ENCODE data around the gene MPZ. TPM values are rescaled to one million over a fixed set of nuclear protein-coding genes. Genes with fewer than 3 reads are reported as not detected.

Gene MPZ
- total RNA-seq, 2 experiments from 2014 or later: 2.3 to 2.6 TPM

DNA sequence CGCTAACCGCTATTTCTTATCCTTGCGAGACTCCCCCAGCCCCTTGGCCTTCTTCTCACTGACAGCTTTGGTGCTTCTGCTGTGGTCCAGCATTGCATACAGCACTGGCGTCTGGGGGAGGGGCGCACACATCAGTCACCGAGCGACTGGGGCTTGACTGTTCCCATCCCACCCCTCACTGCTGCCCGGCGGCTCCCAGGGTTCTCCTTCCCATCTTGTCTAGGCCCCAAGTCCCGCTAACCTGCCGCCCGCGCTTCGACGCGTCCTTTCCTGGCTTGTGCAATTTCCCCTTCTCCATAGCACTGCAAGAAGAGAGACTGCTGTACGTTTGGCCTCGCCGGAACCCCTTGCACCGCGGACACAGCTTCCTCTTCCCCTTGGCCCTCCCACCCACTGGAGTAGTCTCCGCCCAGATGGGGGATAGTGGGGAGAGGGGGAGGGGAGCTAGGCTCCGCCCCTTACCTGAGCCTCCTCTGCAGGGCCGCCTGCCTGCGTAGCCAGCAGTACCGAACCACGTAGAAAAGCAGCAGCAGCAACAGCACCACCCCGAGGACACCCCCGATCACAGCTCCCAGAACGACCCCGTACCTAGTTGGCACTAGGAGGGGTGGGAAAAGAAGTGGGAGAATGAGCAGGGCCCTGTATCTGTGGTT, 3.8 kb downstream of the MPZ start:
- POLR2A ChIA-PET: interaction anchor here (0.6 to 1.3 kb wide), 5 partner anchors 8 to 188 kb away, joined by 3 to 7 read pairs (median 3); partner anchors contain the start of genes NIT1, PFDN2, SDHC and TOMM40L

DNA sequence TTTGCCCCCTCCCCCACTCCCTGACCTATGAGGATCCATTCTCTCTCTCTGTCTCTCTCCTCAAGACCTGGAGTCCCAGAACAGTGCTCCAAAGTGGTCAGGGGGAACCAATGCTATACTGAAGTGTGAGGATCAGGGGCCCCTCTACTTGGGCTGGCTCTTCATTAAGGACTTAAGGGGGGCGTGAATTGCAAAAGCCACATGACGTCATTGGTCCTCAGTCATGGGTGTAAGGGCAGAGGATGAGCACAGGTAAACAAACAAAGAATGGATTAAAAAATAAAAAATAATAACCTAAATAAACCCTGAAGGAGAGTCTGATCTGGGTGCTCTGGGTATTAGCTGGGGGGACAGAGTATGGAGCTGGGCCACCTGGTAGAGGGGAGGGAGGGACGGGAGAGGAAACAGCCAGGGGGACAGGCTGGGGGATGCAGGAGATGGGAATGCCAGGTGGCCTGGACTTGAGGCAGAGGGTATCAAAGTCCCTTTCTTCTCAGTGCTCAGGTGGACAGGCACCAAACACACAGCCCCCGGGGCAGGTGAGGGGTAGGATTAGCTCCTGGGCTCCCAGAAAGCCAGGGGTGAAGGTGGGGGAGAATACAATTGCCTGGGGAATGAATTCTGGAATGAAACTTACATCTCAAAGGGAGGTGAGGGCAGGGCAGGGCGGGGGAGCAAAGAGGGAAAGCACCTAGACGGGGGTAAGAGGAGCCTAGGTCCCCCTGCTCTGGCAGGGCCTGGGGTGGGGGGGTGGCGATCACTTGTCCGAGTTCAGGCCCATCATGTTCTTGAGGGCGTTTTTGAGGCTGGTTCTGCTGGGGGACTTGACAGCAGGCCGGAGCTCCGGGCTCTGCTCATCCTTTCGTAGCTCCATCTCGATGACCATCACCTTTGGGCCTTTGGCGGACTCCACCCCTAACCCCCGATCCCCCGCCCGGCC, 4.6 kb downstream of the MPZ start:
- CTCF ChIA-PET: interaction anchor here (1.3 to 2.3 kb wide), 5 partner anchors 9 to 79 kb away, joined by 4 to 9 read pairs (median 4); partner anchors contain the start of genes SDHC and TOMM40L
- POLR2A ChIA-PET: interaction anchor here (0.8 to 1.3 kb wide), 3 partner anchors 9 to 187 kb away, joined by 3 to 5 read pairs (median 3); partner anchors contain the start of genes NIT1, PFDN2, SDHC and TOMM40L

More for the DNA sequence above, 3.8 kb downstream of the MPZ start:
- CTCF ChIA-PET: interaction anchor here (0.7 to 2.3 kb wide), 6 partner anchors 8 to 80 kb away, joined by 3 to 9 read pairs (median 4); partner anchors contain the start of genes SDHC and TOMM40L

- ChIA-PET POLR2A (interaction anchor here (0.7 kb wide), 1 partner anchor 90 kb away, joined by 5 read pairs; no protein-coding TSS in a partner anchor), CTCF (no interaction called here)
These were observed 9.3 kb downstream of the MPZ start for GRCh38 chr1:161300478-161300877.

DNA sequence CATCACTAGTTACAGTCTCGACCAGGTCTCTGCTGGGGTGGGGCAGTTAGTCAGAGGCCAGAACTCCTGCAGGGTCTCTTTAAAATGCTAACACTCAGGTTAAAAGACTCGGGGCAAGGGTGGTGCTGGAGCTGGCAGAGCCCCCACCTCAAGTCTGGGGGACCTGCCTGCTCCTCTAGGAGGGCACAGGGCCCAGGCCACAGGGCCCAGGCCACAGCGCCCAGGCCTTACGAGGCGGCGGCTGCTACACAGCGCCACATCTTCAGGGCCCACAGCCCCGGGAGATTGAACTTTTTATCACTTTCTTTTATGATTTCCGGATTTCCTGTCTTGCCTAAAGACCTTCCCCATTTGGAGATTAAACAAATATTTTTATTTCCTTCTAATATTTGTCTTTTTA, 10.4 kb downstream of the MPZ start:
- ChIA-PET CTCF (no interaction called here), POLR2A (no interaction called here)

DNA sequence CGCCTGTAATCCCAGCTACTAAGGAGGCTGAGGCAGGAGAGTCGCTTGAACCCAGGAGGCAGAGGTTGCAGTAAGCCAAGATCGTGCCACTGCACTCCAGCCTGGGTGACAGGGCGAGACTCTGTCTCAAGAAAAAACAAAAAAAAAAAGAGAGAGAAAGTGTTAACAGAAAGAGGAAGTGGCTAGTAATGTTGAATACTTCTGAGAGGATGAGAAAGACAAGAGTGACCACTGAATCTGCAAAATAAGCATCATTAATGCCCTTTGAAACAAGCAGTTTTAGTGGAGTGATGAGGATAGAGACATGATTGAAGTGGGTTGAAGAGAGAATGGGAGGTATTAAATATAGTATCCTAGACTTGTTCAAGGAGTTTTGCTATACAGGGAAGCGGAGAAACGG, 11.7 kb downstream of the MPZ start:
- ChIA-PET POLR2A (no interaction called here), CTCF (no interaction called here)

DNA sequence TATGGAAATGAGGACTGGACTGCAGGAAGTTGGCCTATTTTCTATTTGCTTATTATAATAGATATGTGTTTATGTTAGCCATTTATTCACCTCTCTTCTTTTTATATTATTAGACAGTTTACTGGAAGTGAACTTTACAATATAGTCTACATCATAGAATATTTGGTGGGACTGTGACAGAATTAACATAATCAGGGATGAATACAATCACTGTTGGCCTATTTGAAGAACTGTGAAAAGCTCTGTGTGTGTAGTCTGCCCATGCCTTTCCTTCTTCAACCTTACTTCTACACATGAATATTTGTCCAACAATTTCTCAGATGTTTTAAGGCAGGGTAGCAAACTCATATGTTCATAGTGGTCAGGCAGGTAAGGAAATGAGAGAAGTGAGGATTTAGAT, 12.4 kb downstream of the MPZ start:
- CTCF ChIA-PET: no interaction called here
- POLR2A ChIA-PET: no interaction called here

GRCh38 chr1:161290779-161291178, 19.0 kb downstream of the MPZ start:
- ChIA-PET CTCF (interaction anchor here (0.7 to 1.6 kb wide), 11 partner anchors 11 to 98 kb away, joined by 3 to 7 read pairs (median 3); partner anchors contain the start of gene SDHC), POLR2A (no interaction called here)

GRCh38 chr1:161287482-161288054, 22.2 kb downstream of the MPZ start:
- POLR2A ChIA-PET: interaction anchor here (0.7 kb wide), 1 partner anchor 116 kb away, joined by 4 read pairs; no protein-coding TSS in a partner anchor

DNA sequence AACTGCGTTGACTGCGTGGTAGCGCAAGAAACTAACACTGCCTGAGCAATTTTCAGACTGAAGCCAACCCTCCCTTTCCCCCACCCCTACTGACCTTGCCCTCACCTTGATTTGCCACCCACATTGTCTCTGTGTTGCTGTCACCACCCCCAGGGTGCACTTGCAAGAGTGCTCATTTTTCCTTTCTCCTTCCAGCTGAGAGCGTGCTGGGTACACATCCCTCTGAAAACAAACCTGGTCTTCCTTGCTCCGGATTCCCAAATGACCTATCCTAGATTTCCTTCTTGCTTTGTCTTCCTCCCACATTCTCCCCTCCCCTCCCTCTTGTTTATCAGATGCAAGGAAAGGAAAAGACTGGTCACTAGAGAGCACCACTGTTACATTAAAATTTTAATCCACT, 24.2 kb downstream of the MPZ start:
- POLR2A ChIA-PET: no interaction called here
- CTCF ChIA-PET: interaction anchor here (2.2 kb wide), 1 partner anchor 11 kb away, joined by 4 read pairs; no protein-coding TSS in a partner anchor

More at GRCh38 chr1:161287482-161288054, 22.2 kb downstream of the MPZ start:
- CTCF ChIA-PET: interaction anchor here (1.4 to 2.2 kb wide), 3 partner anchors 13 to 95 kb away, joined by 3 to 8 read pairs (median 4); no protein-coding TSS in a partner anchor

DNA sequence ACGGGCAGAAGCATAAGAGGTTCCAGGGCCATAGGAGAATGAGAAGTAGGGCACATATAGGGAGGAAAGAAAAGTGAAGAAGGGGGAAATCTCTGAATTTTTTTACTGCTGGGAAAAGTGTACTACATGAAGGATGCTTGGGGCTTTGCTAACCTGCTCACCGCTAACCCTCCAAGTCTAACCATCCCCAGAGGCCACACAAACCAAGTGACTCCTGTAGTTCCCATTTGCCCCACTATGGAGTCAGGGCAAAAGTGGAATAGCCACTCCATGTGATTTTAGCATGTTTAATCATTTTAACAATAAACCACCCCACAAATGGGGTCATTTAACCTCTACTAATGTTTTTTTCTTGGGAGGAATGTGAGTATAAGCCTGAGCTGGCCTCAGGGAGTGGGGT, 24.7 kb downstream of the MPZ start:
- CTCF ChIA-PET: interaction anchor here (2.2 kb wide), 1 partner anchor 11 kb away, joined by 4 read pairs; no protein-coding TSS in a partner anchor

GRCh38 chr1:161282991-161283390, 26.8 kb downstream of the MPZ start:
- CTCF ChIA-PET: interaction anchor here (0.7 to 0.9 kb wide), 2 partner anchors 90 to 98 kb away, joined by 4 to 8 read pairs; no protein-coding TSS in a partner anchor

More for the DNA sequence above, 24.7 kb downstream of the MPZ start:
- POLR2A ChIA-PET: no interaction called here

GRCh38 chr1:161274874-161275273, 34.9 kb downstream of the MPZ start:
- ChIA-PET CTCF (interaction anchor here (0.6 to 1.3 kb wide), 2 partner anchors 11 to 87 kb away, joined by 3 to 4 read pairs; no protein-coding TSS in a partner anchor), POLR2A (no interaction called here)

More at GRCh38 chr1:161282991-161283390, 26.8 kb downstream of the MPZ start:
- POLR2A ChIA-PET: no interaction called here

GRCh38 chr1:161273402-161273801, 36.4 kb downstream of the MPZ start:
- ChIA-PET POLR2A (interaction anchor here (0.7 kb wide), 1 partner anchor 32 kb away, joined by 3 read pairs; no protein-coding TSS in a partner anchor), CTCF (interaction anchor here (1.3 kb wide), 1 partner anchor 13 kb away, joined by 4 read pairs; no protein-coding TSS in a partner anchor)

DNA sequence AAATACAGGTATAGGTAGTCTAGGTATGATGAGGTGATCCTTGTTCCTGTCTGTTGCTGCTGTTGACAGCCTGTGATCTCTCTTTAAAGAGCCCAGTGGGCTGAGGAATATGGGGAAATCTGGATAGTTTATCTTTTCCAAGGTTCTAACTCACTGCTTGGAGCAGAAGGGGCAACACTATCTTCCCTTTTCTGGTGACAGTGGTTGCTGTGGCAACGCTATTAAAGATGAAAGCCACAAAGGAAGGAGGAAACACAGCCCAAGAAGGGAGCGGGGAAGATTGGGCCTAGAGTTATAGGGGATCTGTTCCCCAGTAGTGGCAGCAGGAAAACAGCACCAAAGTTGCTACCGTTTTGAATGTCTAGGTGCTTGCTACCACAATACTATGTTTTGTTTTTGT, 42.4 kb downstream of the MPZ start:
- ChIA-PET POLR2A (no interaction called here), CTCF (no interaction called here)

- CTCF ChIA-PET: no interaction called here
- POLR2A ChIA-PET: no interaction called here
These were observed 42.9 kb downstream of the MPZ start for GRCh38 chr1:161266836-161267235.

GRCh38 chr1:161266202-161266601, 43.6 kb downstream of the MPZ start:
- POLR2A ChIA-PET: interaction anchor here (0.7 kb wide), 1 partner anchor 24 kb away, joined by 16 read pairs; no protein-coding TSS in a partner anchor

GRCh38 chr1:161265305-161265704, 44.5 kb downstream of the MPZ start:
- ChIA-PET POLR2A (interaction anchor here (0.7 kb wide), 1 partner anchor 24 kb away, joined by 16 read pairs; no protein-coding TSS in a partner anchor), CTCF (interaction anchor here (0.7 kb wide), 1 partner anchor 8 kb away, joined by 4 read pairs; no protein-coding TSS in a partner anchor)

More at GRCh38 chr1:161266202-161266601, 43.6 kb downstream of the MPZ start:
- CTCF ChIA-PET: interaction anchor here (0.7 kb wide), 1 partner anchor 9 kb away, joined by 4 read pairs; no protein-coding TSS in a partner anchor
